Neural cell (in vitro differentiated cells): ENCODE measurements around the gene MYO5C.

ENCODE experiments used
- CTCF ChIP-seq: fragments of 450-650 bp; IDR thresholded peaks from 2 replicates; pipeline ENCODE4 v1.5.1; 2014; ENCODE audit warnings: antibody characterized with exemption, mild to moderate bottlenecking, moderate library complexity; ENCODE audit not compliant: poor library complexity, severe bottlenecking
- EP300 ChIP-seq: fragments of 450-650 bp; conservative IDR thresholded peaks from 2 replicates; pipeline ENCODE4 v1.6.1; 2014; ENCODE audit warnings: antibody characterized with exemption, mild to moderate bottlenecking, moderate library complexity; ENCODE audit not compliant: poor library complexity, severe bottlenecking
- EZH2 ChIP-seq: fragments of 200-600, 300-800 bp; shearing (Covaris generic), sonication (generic); IDR thresholded peaks from 2 replicates; pipeline ENCODE4 v1.6.1; 2014; ENCODE audit warnings: antibody characterized with exemption, low read length, borderline replicate concordance, mild to moderate bottlenecking; ENCODE audit not compliant: insufficient read depth, poor library complexity, severe bottlenecking
- POLR2AphosphoS5 ChIP-seq: IDR thresholded peaks from 2 replicates; pipeline ENCODE4 v1.6.1; 2012
- REST ChIP-seq: IDR thresholded peaks from 2 replicates; pipeline ENCODE4 v1.6.1; 2012; ENCODE audit warnings: borderline replicate concordance
- TAF1 ChIP-seq: IDR thresholded peaks from 2 replicates; pipeline ENCODE4 v1.6.1; 2012; ENCODE audit warnings: low read depth

GRCh38 chr15:52251144-52251860, 44.3 kb downstream of the MYO5C start:
- TF ChIP-seq CTCF (no peak), EZH2 (no peak), POLR2AphosphoS5 (no peak), EP300 (no peak), REST (no peak), TAF1 (no peak)
